NCI-H524 treated with DMSO at 0.1 percent for 48 hours (cell line): Measurements from ENCODE around the gene MLLT6.

ENCODE experiments used
- DNase-seq: peaks from one replicate; lab custom pipeline; 2025; lab: John Stamatoyannopoulos, UW

The MLLT6 gene

DNA sequence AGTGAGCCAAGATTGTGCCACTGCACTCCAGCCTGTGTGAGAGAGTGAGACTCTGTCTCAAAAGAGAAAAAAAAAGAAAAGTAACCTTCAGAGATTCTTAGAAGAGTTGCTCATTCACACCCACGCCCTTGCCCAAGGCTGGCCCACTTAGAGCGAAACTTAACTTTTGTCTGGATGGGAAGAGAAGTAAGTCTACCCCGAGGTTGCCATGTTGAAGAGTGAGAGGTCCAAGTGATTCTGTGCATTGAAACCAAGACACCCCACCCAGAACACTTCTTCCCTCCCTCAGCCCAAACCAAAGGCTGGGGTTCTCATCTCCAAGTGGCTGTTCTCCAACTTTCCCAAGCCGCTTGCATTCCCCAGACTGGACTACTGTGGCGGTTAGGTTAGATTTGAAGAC is 22.7 kb downstream of the MLLT6 start:
- no peak for DNase-seq

DNA sequence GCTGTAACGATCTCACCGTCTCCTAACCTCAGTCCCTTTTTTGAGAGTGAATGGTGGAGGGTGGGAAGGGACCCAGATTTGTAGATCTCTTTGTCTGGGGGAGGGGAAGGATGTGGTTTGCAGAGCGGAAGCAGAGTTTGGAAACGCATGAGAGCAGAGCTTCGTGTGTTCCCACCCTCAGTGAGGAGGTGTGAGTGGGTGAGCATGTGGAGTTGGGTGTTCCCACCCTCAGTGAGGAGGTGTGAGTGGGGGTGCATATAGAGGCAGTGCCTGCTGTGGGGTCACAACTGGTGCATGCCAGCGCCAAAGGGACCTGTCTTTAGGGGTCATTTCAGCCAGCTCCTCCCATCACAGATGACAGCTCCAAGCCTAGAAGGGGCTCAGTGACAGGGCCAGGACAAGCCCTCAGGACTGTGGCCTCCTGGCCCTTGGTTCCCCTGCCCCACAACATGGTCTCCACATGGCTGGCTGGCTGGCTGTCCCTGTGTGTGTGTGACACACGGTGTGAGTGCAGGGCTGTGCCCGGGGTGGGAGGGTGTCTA is 23.3 kb downstream of the MLLT6 start:
- no peak for DNase-seq

DNA sequence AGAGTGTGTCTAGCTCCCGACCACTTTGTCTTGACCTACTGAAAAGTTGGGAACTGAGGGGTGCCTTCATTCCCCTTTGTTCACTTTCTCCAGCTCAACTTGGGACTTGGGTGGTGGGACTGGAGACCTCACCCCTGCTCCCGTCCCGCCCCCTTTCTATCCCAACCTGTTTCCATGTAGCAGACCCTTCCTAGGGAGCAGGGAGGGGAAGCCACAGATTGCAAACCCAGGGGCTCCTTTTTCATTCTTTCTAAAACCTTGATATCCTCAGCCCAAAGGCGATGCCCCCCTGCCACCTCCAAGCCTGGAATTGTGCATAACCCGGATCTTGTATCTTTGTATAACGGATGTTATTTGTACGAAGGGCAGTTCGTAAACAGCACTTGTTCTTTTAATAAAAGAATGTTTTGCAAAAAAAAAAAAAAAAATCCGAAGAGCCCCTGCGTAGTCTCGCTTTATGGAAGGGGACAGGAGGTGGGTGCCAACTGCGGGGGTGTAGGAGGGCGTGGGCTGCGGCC is 24.4 kb downstream of the MLLT6 start:
- no peak for DNase-seq

DNA sequence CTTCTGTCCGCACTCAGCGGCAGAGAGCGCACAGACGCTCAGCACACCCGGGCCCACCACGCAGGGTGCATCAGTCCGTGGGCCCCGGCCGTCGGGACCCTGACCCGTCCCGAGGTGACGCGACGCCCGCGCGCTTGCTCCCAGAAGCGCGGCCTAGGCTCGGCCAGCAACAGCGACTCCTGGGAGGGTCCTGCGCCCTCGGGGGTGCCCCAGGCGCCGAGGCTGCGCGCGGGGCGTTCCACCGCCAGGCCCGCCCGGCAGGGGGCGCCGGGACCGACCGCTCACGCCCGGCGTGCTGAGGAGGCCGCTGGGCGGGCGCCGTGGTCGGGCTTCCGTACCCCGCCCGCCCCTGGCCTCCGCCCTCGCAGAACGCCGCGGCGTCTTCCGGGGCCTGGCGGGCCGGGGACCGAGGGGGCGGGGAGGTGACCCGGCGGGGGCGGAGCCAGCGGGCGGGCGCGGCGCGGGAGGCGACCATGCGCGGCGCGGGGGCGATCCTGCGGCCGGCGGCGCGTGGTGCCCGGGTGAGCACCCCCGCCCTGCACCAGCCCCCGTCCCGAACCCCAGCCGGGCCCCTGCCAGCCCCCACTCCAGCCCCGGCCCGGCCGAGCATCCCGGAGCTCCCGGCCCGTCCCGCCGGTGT is 24.9 kb downstream of the MLLT6 start, which contains the start of gene CISD3:
CISD3 (plus strand) TSS at position 456 of the 640 bp plus-strand sequence; CDS start at position 474, 18 bp downstream.
- DNase-seq: no peak

DNA sequence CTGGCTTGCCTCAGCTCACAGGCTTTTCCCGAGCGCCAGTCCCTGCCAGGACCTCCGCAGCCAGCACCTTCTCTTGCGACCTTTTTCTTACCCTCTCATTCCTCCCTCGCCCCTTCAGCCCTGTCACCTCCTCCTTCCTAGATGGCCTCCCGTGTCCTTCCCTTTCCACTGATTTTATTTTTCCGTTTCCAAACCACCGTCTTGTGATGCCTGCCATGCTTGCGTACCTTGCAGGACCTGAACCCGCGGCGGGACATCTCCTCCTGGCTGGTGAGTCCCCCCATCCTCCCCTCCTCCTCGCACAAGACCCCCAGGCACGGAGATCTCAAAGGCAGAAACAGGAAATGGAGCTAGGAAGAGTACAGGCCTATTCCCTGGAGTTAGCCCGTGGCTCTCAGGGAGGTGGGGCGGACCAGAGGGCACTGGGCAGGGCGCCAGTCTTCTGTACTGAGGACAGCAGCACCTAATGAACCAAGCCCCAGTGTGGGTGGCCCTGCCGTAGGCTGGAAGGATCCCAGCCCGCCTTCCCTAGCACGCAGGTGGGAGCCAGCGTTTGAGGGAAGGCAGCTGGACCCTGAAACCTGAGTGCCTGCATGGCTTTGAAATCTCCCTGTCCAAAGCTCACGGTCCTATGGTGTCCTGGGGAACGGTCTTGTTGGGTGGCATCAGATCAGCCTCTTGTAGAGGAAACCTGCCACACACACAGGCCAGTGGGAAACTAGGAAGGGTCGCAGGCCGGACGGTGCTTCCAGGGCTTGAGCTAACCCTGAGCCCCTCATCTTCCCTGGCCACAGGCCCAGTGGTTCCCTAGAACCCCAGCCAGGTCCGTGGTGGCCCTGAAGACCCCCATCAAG is 25.7 kb downstream of the MLLT6 start:
- no peak for DNase-seq

DNA sequence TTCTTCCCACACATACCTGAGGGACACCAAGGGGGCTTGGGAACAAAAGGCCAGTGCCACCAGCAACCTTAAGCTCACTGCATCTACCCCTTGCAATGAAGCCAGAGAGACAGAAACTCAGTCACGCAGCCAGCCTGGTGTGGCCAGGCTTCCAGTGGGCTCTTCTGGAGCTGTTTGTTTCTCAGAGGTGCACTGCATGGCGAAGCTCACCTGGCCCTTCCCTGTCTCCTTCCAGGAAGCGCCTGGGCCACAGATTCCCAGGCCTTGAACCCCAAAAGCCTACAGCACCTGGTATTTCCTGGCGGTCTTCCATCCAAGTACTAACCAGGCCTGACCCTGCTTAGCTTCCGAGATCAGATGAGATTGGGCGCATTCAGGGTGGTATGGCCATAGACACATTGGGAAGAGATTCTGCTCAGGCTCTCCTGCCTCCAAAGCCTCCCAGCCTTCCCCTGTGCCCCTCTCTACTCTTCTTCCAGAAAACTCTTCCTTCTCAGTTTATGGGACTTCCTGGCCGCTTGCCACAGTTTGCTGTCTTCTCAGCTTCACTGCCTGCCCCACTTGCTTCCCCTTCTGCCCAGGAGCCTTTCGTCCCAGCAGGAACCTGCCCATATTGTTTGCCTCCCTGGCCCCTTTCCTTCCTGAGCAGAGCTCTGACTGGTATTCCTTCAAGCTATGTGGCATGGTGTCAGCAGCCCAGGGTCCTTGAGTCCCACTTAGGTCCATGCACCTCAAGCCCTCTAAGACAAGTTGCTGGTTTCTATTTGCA is 26.6 kb downstream of the MLLT6 start:
- DNase-seq: no peak

DNA sequence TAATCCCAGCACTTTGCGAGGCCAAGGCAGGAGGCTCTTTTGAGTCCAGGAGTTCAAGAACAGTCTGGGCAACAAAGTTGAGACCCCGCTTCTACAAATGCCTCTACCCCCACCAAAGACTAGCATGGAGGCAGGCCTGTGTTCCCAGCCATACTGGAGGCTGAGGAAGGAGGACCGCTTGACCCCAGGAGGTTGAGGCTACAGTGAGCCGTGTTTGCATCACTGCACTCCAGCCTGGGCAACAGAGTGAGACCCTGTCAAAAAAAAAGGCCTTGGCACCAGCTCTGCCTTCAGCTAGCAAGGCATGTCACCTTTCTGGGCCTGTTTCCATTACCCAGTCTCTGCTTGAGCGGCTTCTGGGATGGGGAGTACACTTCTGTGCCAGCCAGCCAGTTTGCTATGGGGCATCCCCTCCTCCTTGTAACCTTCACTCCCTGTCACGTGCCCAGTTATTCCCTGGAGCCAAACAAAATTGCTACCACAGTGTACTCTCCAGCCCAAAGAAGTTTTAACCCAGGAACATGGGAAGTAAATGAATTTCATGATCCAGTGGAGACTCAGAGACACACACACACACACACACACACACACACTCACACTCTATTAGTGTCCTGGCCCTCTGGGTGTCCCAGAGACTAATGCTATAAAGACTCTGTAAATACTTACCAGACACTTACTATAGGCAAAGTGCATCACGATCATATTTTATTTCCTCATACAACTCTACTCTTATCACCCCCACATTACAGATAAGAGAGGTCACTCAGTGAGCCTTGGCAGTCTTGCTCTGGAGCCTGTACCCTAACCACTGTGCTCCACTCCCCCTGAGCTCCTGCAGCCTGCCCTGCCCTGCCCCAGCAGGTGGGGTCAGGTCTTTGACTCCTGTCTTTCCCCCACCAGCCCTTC is 27.6 kb downstream of the MLLT6 start:
- DNase-seq: no peak

DNA sequence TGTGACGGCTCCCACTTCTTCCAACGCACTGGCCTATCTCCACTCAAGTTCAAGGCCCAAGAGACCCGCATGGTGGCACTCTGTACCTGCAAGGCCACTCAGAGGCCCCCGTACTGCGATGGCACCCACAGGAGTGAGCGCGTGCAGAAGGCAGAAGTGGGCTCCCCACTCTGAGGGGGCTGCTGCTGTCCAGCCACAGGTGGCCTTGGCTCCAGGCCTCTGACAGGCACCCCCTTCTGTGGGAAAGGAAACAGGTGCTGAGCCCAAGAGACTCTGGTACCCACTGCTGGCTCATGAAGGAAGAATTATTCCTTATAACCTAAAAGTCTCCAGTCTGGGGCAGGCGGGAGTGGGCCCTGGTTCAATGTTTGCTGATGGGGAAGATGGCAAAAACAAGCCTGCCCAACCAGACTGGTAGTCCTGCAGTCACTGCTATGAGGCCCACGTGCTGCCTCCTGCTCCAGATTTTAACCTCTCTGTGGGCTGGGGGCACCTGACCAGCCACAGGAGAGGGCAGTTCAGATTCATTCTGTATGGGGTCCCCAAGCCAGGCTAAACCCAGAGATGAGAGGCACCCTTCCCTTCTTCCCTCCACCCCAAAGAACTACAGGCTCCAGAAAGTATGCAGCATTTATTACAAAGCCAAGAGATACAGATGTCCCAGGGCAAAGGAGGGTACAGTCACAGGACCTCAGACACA is 28.4 kb downstream of the MLLT6 start:
- no peak for DNase-seq

DNA sequence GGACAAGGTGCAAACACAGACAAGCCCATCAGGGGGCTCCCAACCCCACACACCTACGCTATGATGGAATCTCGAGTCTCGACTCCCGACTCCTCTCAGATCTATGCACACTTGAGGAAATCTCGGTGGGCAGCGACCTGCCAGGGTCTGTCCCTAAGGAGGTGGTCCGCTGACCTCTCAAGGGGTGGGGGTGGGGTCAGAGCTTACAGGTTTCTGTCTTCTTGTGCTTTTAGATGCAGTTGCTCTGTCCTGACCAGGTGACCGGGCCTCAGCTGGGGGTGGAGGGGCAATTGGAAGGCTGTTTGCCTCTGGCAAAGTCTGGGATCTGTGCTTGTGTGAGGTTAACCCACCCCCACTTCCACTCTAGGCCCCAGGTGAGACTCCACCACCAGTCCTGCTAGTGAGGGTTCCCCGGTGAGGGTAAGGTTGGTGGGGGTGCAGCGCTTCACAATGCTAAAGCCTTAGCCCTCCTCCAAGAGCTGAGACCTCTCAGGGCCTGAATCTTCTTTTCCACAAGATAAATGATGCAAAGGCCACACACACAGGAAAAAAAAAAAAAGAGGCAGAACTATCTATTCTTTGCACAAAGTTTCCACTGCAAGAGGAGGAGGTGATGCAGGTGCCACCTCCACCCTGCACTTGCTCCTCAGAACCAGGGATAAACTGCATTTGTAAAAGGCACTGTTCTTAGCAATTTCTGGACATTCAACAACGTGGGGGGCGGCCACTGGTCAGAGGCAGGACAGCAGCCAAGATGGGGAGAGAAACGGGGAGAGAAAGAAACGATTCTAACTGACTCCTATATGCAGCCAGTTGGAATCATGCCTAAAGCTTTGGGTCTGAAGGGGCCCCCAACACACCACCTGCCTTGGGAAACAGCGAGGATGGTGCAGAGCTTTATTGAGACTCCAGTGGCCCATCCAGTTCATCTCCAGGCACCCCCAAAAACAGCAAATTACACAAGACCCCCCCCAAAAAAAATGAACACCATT is 29.2 kb downstream of the MLLT6 start:
- DNase-seq: no peak

DNA sequence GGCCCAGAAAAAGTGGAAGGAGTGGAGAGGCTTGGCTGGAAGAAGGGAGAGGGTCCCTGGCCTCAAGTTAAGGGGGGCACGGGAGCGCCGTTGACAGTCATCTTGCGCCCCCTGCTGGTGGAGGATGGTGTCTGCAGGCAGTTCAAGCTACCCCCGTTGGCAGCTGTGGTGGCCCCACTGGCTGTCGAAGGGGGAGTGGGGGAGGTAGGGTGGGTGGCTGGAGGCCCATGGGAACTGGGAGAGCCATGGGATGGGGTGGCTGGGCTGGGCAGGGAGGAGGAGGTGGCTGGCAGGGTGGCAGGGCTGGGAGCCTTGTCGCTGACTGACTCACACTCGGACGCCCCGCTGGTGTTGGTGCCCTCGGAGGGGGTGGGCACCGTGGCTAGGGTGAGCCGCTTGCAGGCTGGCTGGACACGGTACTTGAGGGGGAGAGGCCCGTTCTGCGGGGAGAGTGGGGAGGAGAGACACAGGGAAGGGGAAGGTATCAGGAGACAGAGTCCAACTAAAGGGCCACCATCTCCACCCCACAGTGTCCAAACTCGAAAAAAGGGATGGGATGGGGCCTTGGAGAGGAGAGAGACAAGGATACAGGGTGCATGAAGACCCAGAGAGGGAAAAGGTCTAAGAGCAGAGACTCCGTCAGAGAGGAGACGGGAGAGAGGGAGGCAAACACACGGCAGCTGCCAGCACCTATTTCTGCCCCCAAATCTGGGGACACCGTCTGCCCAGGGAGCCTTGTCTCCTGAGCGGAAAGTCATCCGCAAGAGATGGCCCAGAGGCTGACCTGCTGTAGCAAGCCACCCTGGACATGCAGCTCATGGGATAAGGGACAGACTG is 30.3 kb downstream of the MLLT6 start:
- no peak for DNase-seq

DNA sequence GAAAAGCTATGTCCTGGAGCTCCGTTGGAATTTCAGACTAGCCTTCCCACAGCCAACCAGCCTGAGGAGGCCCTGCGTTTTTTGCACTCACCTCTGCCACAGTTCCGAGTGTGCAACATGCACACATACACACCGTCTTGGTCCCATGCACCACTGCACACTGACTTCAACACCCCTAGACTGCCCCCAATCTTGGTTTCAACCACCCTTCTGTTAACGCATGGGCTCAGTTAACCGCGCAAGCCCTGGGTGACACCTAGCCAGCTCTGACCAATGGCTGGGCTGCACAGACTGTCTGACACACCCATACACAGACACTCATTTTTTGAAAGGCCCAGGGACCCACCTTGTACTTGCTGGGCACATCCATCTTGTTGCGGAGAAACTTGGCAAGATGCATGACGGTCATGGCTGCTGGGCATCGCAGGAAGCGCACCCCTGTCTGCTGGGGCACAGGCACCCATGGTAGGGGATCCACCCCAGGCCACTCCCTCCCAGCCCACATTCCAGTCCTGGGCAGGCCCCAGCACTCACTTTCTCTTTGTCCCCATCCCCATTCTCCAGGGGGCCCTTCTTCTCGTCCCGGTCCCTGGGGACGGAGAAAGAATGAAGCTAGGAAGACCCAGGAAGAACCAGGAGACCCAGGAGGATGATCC is 33.1 kb downstream of the MLLT6 start:
- no peak for DNase-seq

DNA sequence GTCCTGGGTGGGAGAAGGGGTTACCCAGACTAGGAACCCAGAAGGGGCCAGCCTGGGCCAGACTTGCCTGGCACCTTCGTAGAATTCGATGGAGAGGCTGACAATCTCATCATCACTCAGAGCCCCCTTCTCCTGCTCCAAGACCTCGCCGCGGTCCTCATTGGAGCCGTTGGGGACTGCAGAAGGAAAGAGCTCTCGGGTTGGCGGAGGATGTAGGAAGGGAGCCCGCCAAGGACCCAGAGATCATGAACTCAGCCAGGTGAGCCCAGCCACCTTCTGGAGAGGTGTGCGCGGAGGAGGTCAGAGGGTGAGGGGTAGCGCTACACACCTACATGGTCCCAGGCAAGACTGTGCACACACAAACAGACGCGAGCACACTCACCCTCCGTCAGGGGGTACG is 33.6 kb downstream of the MLLT6 start:
- no peak for DNase-seq

DNA sequence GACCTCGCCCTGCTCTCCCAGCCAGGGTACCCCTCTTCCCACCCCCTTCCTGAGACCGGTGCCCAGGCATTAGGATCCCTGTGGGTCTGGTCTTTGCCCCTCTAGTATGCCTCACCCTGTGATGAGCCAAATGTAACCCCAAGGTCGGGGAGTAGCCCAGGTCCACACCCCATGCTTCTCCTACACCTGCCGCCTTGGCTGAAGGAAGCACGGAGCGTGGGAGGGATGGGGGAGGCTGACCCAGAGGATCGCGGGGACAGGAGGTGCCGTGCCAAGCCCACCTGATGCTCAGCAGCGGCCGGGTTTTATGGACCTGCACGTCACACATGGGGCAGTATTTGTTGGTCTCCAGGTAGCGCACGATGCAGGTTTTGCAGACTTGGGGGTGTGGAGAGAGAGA is 34.2 kb downstream of the MLLT6 start:
- no peak for DNase-seq

DNA sequence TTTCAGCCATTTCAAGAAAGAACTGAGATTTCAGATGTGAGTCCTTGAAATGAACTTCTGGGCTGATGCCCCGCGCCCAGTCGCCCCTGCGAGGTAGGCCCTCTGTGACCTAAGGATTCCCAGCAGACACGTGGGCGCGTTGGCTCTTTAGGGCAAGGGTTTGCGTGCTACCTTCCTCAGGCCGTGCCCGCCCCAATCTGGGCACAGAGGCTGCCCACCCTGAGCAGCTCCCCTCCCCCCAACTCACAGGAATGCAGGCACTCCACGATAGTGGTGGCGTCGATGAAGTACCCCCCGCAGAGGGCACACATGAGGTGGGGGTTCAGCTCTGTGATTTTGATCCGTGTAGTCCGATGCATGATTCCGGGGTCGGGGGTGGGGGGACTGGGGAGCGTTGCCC is 35.0 kb downstream of the MLLT6 start:
- DNase-seq: no peak

DNA sequence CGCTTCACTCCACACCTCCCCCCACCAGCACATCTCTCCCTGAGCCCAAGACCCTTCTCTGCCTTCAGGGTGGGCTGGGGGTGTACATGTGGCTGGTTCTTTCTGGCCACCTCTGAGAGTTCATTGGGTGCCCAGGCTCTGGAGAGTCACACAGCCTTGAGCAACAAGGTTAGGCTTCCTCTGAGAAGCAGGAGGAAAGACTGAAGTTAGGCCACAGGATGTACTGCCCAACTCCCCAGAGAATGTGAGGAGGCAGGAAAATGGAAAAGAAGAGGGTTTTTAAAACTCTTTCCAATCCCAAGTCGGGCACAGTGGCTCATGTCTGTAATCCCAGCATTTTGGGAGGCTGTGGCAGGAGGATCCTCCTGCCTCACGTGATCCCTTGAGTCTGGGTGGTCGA is 35.7 kb downstream of the MLLT6 start:
- DNase-seq: no peak

DNA sequence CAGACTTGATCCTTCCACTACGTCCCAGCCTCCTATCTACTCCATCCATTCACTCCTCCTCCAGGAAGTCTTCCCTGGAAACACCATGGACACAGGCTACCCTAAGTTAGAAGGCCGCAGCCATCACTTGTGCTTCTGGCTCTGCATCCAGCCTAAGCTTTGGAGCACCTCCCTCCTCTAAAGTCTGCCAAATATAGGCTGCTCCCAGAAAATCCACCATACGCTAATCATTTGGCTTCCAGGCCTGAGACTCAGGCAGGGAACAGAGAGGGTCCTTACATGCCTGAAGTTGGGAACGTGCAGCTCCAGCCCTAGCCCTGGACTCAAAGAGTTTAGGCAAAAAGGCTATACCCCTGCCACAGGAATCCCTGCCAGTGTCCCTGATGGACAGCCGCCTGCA is 36.4 kb downstream of the MLLT6 start:
- no peak for DNase-seq

DNA sequence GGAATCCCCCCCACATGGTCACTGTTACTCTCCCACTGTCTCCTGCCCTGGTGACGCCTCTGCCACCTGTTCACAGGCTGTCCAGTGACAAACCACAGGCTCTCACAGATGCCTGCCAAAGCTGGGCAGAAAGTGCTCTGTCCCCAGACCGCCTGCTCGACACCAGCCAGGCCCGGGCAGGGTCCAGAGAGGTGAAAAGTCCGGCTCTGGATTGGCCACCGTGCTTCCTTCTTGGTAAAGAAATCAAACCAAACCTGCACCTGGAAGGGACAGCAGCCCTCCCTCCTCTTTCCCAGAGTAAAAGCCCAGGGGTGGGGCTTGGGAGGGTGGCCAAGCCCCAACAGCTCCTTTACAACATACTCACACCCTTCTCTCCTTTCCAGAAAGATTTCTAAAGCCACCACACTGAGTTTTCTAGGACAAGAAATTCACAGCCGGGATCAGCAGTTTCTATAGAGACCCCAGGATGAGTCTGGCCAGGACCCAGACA is 36.9 kb downstream of the MLLT6 start:
- no peak for DNase-seq
